Erythroblast (primary cell): ENCODE measurements around the gene EXOC3.

ENCODE experiments used
- GATA1 ChIP-seq: IDR thresholded peaks from 2 replicates; pipeline ENCODE4 v1.6.1; 2011; ENCODE audit warnings: low read depth, mild to moderate bottlenecking, control low read depth, low read length, moderate library complexity
- POLR2A ChIP-seq: IDR thresholded peaks from 2 replicates; pipeline ENCODE4 v1.6.1; 2011; ENCODE audit warnings: mild to moderate bottlenecking, low read length

- TF ChIP-seq POLR2A (no peak), GATA1 (no peak)
These were observed 3.9 kb downstream of the EXOC3 start for GRCh38 chr5:446883-447263.
